SK-N-SH (cell line): ENCODE measurements around the gene CCN5. TPM values are rescaled to one million over a fixed set of nuclear protein-coding genes. Genes with fewer than 3 reads are reported as not detected.

Experiments used
- CTCF ChIA-PET: fragments of 300-600, 350-600 bp; formaldehyde crosslinking; extraction: SDS; loops from one replicate; lab custom pipeline; 2021; lab: Yijun Ruan, JAX
- POLR2A ChIA-PET: fragments of 350-600 bp; sonication (Branson Sonifier 250); formaldehyde crosslinking; extraction: SDS; loops from one replicate; lab custom pipeline; 2020; ENCODE audit warnings: antibody characterized with exemption, inconsistent platforms; lab: Yijun Ruan, JAX
- DNase-seq: peaks from one replicate; pipeline ENCODE4 v3.0.0; 2012
- H2AFZ ChIP-seq: fragments of 200-600 bp; sonication (generic); 2 replicates; pipeline ENCODE4 v1.8.1; 2016; ENCODE audit warnings: antibody characterized with exemption, mild to moderate bottlenecking, low read depth
- H3F3A ChIP-seq: fragments of 200-600 bp; sonication (generic); replicated peaks from 2 replicates; pipeline ENCODE3; 2016; ENCODE audit warnings: antibody characterized with exemption, mild to moderate bottlenecking; ENCODE audit not compliant: insufficient read depth
- H3K27ac ChIP-seq, 2 experiments: fragments of 200-500 bp in 1 of 2; fragments of 200-600 bp in 1 of 2; sonication (Bioruptor generic) in 1 of 2; sonication (generic), shearing (Covaris generic) in 1 of 2; 2 replicates each; pipeline versions ENCODE4 v1.5.1 to v1.6.1; 2014 to 2016; ENCODE audit warnings: low read depth in 2 of 2, inconsistent platforms in 1 of 2, low read length in 1 of 2, mild to moderate bottlenecking in 1 of 2, mixed read lengths in 1 of 2
- H3K27me3 ChIP-seq: fragments of 200-600 bp; sonication (generic), shearing (Covaris generic); 2 replicates; pipeline ENCODE4 v1.6.1; 2016; ENCODE audit warnings: mixed run types; ENCODE audit not compliant: insufficient read depth
- H3K36me3 ChIP-seq, 2 experiments: fragments of 200-500 bp in 1 of 2; fragments of 200-600 bp in 1 of 2; sonication (Bioruptor generic) in 1 of 2; sonication (generic) in 1 of 2; replicated peaks in 1 of 2; 2 replicates each; pipeline versions ENCODE3 to v1.5.1; 2014 to 2016; ENCODE audit warnings: low read length in 1 of 2, mild to moderate bottlenecking in 1 of 2; ENCODE audit not compliant: insufficient read depth in 2 of 2, control insufficient read depth in 1 of 2
- H3K4me1 ChIP-seq, 2 experiments: fragments of 200-500 bp in 1 of 2; fragments of 200-600 bp in 1 of 2; sonication (Bioruptor generic) in 1 of 2; sonication (generic), shearing (Covaris generic) in 1 of 2; 2 replicates each; pipeline versions ENCODE4 v1.5.1 to v1.6.1; 2014 to 2016; ENCODE audit warnings: low read depth in 1 of 2, low read length in 1 of 2, mixed run types in 1 of 2; ENCODE audit not compliant: insufficient read depth in 2 of 2, control insufficient read depth in 1 of 2
- H3K4me2 ChIP-seq: fragments of 200-600 bp; sonication (generic), shearing (Covaris generic); 2 replicates; pipeline ENCODE4 v1.6.1; 2017; ENCODE audit warnings: mixed run types
- H3K4me3 ChIP-seq, 2 experiments: fragments of 200-500 bp in 1 of 2; fragments of 200-600 bp in 1 of 2; sonication (Bioruptor generic) in 1 of 2; sonication (generic), shearing (Covaris generic) in 1 of 2; 2 replicates each; pipeline versions ENCODE4 v1.5.1 to v1.8.1; 2014 to 2016; ENCODE audit warnings: low read depth in 2 of 2, inconsistent platforms in 1 of 2, low read length in 1 of 2, mild to moderate bottlenecking in 1 of 2, mixed read lengths in 1 of 2, moderate library complexity in 1 of 2
- H3K79me2 ChIP-seq: fragments of 200-600 bp; sonication (generic); 2 replicates; pipeline ENCODE4 v1.8.1; 2017; ENCODE audit warnings: mild to moderate bottlenecking; ENCODE audit not compliant: insufficient read depth
- H3K9ac ChIP-seq: fragments of 200-600 bp; sonication (generic); 2 replicates; pipeline ENCODE4 v1.6.1; 2017; ENCODE audit warnings: mixed run types
- H3K9me2 ChIP-seq: fragments of 200-600 bp; sonication (generic); 2 replicates; pipeline ENCODE4 v1.6.1; 2017; ENCODE audit warnings: mixed run types
- H3K9me3 ChIP-seq: fragments of 200-600 bp; sonication (generic); 2 replicates; pipeline ENCODE4 v1.6.1; 2017; ENCODE audit warnings: mixed run types, mild to moderate bottlenecking, moderate library complexity
- H4K20me1 ChIP-seq: fragments of 200-600 bp; sonication (generic); 2 replicates; pipeline ENCODE4 v1.6.1; 2017; ENCODE audit warnings: mild to moderate bottlenecking, mixed run types; ENCODE audit not compliant: insufficient read depth
- ELF1 ChIP-seq: IDR thresholded peaks from 2 replicates; pipeline ENCODE4 v1.4.0; 2012
- FOSL2 ChIP-seq: IDR thresholded peaks from 2 replicates; pipeline ENCODE4 v1.4.0; 2012; ENCODE audit warnings: low read depth, mild to moderate bottlenecking, moderate library complexity, borderline replicate concordance
- NFIC ChIP-seq: IDR thresholded peaks from 2 replicates; pipeline ENCODE4 v1.4.0; 2012; ENCODE audit warnings: borderline replicate concordance
- POLR2AphosphoS5 ChIP-seq: IDR thresholded peaks from 2 replicates; pipeline ENCODE4 v1.6.1; 2012; ENCODE audit warnings: low read depth, low read length
- RXRA ChIP-seq: IDR thresholded peaks from 2 replicates; pipeline ENCODE4 v1.4.0; 2012; ENCODE audit warnings: low read depth, mild to moderate bottlenecking, borderline replicate concordance
- TEAD4 ChIP-seq: IDR thresholded peaks from 2 replicates; pipeline ENCODE4 v1.4.0; 2012; ENCODE audit warnings: mild to moderate bottlenecking, borderline replicate concordance; ENCODE audit not compliant: insufficient read depth
- YY1 ChIP-seq: IDR thresholded peaks from 2 replicates; pipeline ENCODE4 v1.4.0; 2012; ENCODE audit warnings: low read depth, mild to moderate bottlenecking
- WGBS: methylation state at CpG from one replicate; pipeline ENCODE4 v1.1.6; 2017; ENCODE audit warnings: low lambda C conversion rate; 5-methylcytosine and 5-hydroxymethylcytosine counted together
- polyA plus RNA-seq, 3 experiments: library from polyadenylated mRNA; depleted of rRNA; stranded (reverse); fragments of >200 nt; gene quantifications; 2 replicates each; pipeline ENCODE4 v1.2.3, GENCODE V29; 2012
- TF ChIP-seq, protein P1 (sequence below): IDR thresholded peaks from 2 replicates; pipeline ENCODE4 v1.4.0; 2012; ENCODE audit warnings: low read depth, borderline replicate concordance
- TF ChIP-seq, protein P2 (sequence below): IDR thresholded peaks from 2 replicates; pipeline ENCODE4; 2012
- TF ChIP-seq, protein P3 (sequence below): IDR thresholded peaks from 2 replicates; pipeline ENCODE4 v1.6.1; 2012; ENCODE audit warnings: mild to moderate bottlenecking, low read depth, low read length, moderate library complexity
- TF ChIP-seq, protein P4 (sequence below): IDR thresholded peaks from 2 replicates; pipeline ENCODE4 v1.4.0; 2012; ENCODE audit warnings: low read depth, borderline replicate concordance

Gene CCN5
- polyA plus RNA-seq, 1 of the 3 experiments (the other 2 are of a cell fraction) = 0.05 TPM

DNA sequence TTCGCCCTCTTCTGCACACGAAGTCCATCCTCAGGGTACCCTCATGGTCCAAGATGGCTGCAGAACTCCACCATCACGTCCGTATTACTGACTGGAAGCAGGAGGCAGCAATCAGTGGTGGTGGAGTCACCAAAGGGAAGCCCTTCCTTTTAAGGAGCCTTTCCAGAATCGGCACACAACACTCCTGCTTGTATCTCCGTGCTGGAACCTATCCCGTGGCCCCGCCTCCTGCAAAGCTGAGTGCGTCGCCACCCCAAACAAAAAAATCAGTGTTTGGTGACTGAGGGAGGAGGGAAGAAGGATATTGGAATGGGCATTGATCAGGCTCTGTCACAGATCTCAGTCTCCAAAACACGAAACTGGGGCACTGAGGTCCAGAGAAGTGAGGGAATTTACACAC, 5.8 kb upstream of the CCN5 start:
- Histone ChIP-seq H3K4me2 (no peak overlapping the region), H3F3A (no peaks in the 10 kb centered on the region), H3K9ac (no peak overlapping the region), H3K27ac (no peak overlapping the region), H3K36me3 (no peaks in the 10 kb centered on the region), H3K9me2 (no peaks in the 10 kb centered on the region), H2AFZ (no peak overlapping the region), H3K9me3 (no peaks in the 10 kb centered on the region), H3K27me3 (no peaks in the 10 kb centered on the region), H3K4me3 (no peak overlapping the region), H3K4me1 (peaks cover 0 to 11% of the 10 kb centered on the region in 2 experiments; a peak in 1 of 4 replicates), H3K79me2 (no peaks in the 10 kb centered on the region), H4K20me1 (no peaks in the 10 kb centered on the region)
- TF ChIP-seq TEAD4 (no peak), FOSL2 (no peak), RXRA (no peak), NFIC (no peak), YY1 (no peak), ELF1 (no peak), POLR2AphosphoS5 (no peak)
- TF ChIP-seq, protein P1, sequence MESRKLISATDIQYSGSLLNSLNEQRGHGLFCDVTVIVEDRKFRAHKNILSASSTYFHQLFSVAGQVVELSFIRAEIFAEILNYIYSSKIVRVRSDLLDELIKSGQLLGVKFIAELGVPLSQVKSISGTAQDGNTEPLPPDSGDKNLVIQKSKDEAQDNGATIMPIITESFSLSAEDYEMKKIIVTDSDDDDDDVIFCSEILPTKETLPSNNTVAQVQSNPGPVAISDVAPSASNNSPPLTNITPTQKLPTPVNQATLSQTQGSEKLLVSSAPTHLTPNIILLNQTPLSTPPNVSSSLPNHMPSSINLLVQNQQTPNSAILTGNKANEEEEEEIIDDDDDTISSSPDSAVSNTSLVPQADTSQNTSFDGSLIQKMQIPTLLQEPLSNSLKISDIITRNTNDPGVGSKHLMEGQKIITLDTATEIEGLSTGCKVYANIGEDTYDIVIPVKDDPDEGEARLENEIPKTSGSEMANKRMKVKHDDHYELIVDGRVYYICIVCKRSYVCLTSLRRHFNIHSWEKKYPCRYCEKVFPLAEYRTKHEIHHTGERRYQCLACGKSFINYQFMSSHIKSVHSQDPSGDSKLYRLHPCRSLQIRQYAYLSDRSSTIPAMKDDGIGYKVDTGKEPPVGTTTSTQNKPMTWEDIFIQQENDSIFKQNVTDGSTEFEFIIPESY = no peak
- TF ChIP-seq, protein P2, sequence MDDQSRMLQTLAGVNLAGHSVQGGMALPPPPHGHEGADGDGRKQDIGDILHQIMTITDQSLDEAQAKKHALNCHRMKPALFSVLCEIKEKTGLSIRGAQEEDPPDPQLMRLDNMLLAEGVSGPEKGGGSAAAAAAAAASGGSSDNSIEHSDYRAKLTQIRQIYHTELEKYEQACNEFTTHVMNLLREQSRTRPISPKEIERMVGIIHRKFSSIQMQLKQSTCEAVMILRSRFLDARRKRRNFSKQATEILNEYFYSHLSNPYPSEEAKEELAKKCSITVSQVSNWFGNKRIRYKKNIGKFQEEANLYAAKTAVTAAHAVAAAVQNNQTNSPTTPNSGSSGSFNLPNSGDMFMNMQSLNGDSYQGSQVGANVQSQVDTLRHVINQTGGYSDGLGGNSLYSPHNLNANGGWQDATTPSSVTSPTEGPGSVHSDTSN = no peak
- TF ChIP-seq, protein P3, sequence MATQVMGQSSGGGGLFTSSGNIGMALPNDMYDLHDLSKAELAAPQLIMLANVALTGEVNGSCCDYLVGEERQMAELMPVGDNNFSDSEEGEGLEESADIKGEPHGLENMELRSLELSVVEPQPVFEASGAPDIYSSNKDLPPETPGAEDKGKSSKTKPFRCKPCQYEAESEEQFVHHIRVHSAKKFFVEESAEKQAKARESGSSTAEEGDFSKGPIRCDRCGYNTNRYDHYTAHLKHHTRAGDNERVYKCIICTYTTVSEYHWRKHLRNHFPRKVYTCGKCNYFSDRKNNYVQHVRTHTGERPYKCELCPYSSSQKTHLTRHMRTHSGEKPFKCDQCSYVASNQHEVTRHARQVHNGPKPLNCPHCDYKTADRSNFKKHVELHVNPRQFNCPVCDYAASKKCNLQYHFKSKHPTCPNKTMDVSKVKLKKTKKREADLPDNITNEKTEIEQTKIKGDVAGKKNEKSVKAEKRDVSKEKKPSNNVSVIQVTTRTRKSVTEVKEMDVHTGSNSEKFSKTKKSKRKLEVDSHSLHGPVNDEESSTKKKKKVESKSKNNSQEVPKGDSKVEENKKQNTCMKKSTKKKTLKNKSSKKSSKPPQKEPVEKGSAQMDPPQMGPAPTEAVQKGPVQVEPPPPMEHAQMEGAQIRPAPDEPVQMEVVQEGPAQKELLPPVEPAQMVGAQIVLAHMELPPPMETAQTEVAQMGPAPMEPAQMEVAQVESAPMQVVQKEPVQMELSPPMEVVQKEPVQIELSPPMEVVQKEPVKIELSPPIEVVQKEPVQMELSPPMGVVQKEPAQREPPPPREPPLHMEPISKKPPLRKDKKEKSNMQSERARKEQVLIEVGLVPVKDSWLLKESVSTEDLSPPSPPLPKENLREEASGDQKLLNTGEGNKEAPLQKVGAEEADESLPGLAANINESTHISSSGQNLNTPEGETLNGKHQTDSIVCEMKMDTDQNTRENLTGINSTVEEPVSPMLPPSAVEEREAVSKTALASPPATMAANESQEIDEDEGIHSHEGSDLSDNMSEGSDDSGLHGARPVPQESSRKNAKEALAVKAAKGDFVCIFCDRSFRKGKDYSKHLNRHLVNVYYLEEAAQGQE = no peak
- TF ChIP-seq, protein P4, sequence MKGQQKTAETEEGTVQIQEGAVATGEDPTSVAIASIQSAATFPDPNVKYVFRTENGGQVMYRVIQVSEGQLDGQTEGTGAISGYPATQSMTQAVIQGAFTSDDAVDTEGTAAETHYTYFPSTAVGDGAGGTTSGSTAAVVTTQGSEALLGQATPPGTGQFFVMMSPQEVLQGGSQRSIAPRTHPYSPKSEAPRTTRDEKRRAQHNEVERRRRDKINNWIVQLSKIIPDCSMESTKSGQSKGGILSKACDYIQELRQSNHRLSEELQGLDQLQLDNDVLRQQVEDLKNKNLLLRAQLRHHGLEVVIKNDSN = no peak
- POLR2A ChIA-PET = no interaction called here
- DNase-seq = no peak
- 83% methylated on average over 11 of the region's 11 CpGs for WGBS
- CTCF ChIA-PET = interaction anchor here (0.6 to 1.7 kb wide), 3 partner anchors 9 to 98 kb away, joined by 3 to 10 read pairs (median 3); no protein-coding TSS in a partner anchor
